Muscle layer of duodenum (tissue), 2 donors: ENCODE results near the gene TRAK1.

Experiments
- H3K27ac ChIP-seq: one replicate; pipeline ENCODE4 v1.7.0; 2013; ENCODE audit warnings: mild to moderate bottlenecking, low read length
- H3K27me3 ChIP-seq: one replicate; pipeline ENCODE4 v1.7.0; 2013; ENCODE audit warnings: low read depth, mild to moderate bottlenecking, control low read depth, low read length
- H3K36me3 ChIP-seq, 2 donors: one replicate each; pipeline ENCODE4 v1.7.0; 2013; ENCODE audit warnings: low read length in 2 of 2, control low read depth in 1 of 2, mild to moderate bottlenecking in 1 of 2; ENCODE audit not compliant: insufficient read depth in 2 of 2, control insufficient read depth in 1 of 2
- H3K4me1 ChIP-seq, 2 donors: one replicate each; pipeline ENCODE4 v1.7.0; 2013; ENCODE audit warnings: low read length in 2 of 2, mild to moderate bottlenecking in 2 of 2, control low read depth in 1 of 2, moderate library complexity in 1 of 2; ENCODE audit not compliant: insufficient read depth in 2 of 2, control insufficient read depth in 1 of 2
- H3K4me3 ChIP-seq, 2 donors: one replicate each; pipeline ENCODE4 v1.7.0; 2013; ENCODE audit warnings: low read length in 2 of 2, low read depth in 1 of 2, mild to moderate bottlenecking in 1 of 2
- H3K9me3 ChIP-seq, 2 donors: one replicate each; pipeline ENCODE4 v1.7.0; 2013; ENCODE audit warnings: low read length in 2 of 2, control low read depth in 1 of 2, mild to moderate bottlenecking in 1 of 2; ENCODE audit not compliant: control insufficient read depth in 1 of 2
- donor health status: healthy.

Gene TRAK1

GRCh38 chr3:42070089-42070488 is 21.1 kb upstream of the TRAK1 start:
- Histone ChIP-seq H3K9me3 (no peaks in the 10 kb centered on the region), H3K4me1 (peaks cover 40 to 76% of the 10 kb centered on the region in 2 donors), H3K27ac (no peak overlapping the region), H3K36me3 (no peaks in the 10 kb centered on the region), H3K4me3 (no peak overlapping the region), H3K27me3 (no peaks in the 10 kb centered on the region)

GRCh38 chr3:42070524-42070923 is 20.6 kb upstream of the TRAK1 start:
- Histone ChIP-seq H3K36me3 (no peaks in the 10 kb centered on the region), H3K27me3 (no peaks in the 10 kb centered on the region), H3K9me3 (no peaks in the 10 kb centered on the region), H3K4me3 (no peak overlapping the region), H3K27ac (peak overlapping the region; percentile 55), H3K4me1 (peaks cover 40 to 76% of the 10 kb centered on the region in 2 donors)

DNA sequence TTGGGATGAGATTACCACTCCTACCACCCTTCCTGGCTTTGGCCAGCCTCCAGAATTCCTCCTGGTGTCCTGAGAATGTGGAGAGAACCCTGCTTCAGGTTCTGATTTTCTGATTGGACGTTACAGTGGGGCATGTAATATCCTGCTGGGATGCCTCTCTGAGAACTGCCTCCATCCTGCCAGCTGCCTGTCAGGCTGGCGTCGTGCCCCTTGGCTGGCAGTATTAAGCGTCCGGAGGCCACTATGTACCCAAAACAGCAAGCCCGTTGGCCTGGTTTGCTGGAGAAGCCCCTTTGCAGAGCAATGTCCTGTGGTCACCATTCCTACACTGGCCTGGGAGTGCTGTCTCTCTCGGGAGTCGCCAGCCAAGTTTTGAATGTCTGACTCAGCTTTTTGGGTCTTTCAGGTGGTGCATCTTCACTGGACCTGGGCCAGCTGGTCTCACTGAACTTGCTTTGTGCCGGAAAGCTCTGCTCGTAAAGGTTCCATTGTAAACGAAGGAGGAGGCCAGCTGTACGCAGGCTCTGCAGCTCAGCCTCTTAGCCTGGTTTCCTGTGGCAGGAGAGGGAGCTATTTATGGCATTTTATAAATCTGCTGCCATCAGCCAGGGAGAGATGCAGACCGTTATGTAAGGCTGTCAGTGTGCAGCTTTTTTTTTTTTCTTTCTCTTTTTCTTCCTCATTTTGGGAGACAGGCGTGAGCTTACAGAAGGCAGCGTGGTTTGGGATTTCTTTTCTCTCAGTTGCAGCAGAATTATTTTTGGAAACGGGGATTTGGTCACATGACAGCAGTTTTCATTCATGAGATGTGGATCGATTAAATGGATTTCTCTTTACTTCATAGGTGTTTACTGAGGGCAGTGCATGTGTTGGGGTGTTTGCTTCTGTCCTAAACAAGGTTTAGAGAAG is 19.0 kb upstream of the TRAK1 start:
- peak overlapping the region; percentile 61 for H3K27ac ChIP-seq
- H3K27me3 ChIP-seq, result no peaks in the 10 kb centered on the region
- peaks cover 29 to 66% of the 10 kb centered on the region in 2 donors for H3K4me1 ChIP-seq
- no peaks in the 10 kb centered on the region for H3K9me3 ChIP-seq
- H3K4me3 ChIP-seq, result peak overlapping the region; percentile 18 to 51
- H3K36me3 ChIP-seq, result no peaks in the 10 kb centered on the region

- H3K27ac ChIP-seq, result peak overlapping the region; percentile 61
- H3K27me3 ChIP-seq, result no peaks in the 10 kb centered on the region
- H3K4me1 ChIP-seq, result peaks cover 29 to 64% of the 10 kb centered on the region in 2 donors
- no peaks in the 10 kb centered on the region for H3K36me3 ChIP-seq
- H3K4me3 ChIP-seq, result peak overlapping the region; percentile 18 to 51
- H3K9me3 ChIP-seq, result no peaks in the 10 kb centered on the region
These were observed 18.3 kb upstream of the TRAK1 start for GRCh38 chr3:42072831-42073301.

GRCh38 chr3:42077785-42078184 is 13.4 kb upstream of the TRAK1 start:
- Histone ChIP-seq H3K27ac (peak overlapping the region; percentile 23), H3K36me3 (no peaks in the 10 kb centered on the region), H3K9me3 (no peaks in the 10 kb centered on the region), H3K4me3 (no peak overlapping the region), H3K4me1 (peaks cover 34 to 43% of the 10 kb centered on the region in 2 donors), H3K27me3 (no peaks in the 10 kb centered on the region)

DNA sequence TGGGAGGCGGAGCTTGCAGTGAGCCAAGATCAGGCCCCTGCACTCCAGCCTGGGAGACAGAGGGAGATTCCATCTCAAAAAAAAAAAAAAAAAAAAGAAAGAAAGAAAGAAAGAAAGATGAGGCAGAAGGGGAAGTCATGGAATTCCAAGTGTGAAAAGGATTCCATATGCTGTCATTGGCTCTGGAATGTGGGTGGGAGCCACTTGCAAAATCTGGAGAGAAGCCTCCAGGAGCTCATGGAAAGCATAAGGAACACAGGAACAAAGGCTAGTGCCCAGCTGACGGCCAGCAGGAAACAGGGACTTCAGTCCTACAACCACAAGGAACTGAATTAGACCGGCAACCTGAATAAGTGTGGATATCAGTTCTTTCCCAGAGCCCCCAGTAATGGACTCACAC is 12.5 kb upstream of the TRAK1 start:
- Histone ChIP-seq H3K27me3 (no peaks in the 10 kb centered on the region), H3K36me3 (no peaks in the 10 kb centered on the region), H3K27ac (no peak overlapping the region), H3K4me3 (no peak overlapping the region), H3K9me3 (no peaks in the 10 kb centered on the region), H3K4me1 (peaks cover 29 to 34% of the 10 kb centered on the region in 2 donors)

DNA sequence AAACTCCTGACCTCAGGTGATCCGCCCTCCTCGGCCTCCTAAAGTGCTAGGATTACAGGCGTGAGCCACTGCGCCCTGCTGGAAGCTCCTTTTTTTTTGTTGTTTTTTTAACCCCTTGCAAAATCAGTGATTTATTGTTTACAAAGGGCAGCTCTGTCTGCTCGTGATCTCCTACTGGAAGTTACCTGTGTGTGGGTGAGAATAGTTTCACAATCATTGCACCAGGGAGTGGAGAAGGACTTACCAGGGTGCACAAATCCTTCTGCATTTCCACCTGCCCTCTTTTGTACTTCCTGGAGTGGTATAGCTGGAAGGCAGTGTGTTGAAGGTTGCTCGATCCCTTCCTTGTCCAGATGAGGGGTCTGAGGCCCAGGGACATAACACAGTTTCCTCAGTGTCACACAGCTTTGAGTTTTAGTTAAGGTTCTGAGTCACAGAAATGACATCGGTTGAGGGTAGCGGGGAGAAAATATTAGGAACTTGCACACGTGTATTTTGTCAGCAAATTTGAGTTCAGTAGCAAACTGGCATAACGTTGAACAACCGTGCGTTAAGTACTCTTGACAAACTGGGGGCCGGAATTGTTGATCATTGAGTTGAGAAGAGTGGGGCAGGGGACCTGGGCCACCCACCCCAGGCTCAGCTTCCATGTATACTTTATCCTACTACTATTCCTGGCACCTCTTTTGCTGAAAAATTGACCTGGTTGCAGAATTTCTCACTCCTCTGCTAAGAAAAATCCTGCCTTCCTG is 11.3 kb upstream of the TRAK1 start:
- Histone ChIP-seq H3K9me3 (no peaks in the 10 kb centered on the region), H3K36me3 (no peaks in the 10 kb centered on the region), H3K4me1 (peaks cover 22 to 29% of the 10 kb centered on the region in 2 donors), H3K4me3 (no peak overlapping the region), H3K27me3 (no peaks in the 10 kb centered on the region), H3K27ac (peak overlapping the region; percentile 82)

- no peaks in the 10 kb centered on the region for H3K36me3 ChIP-seq
- H3K4me3 ChIP-seq, result no peak overlapping the region
- H3K9me3 ChIP-seq, result no peaks in the 10 kb centered on the region
- no peaks in the 10 kb centered on the region for H3K27me3 ChIP-seq
- H3K27ac ChIP-seq, result peak overlapping the region; percentile 82
- H3K4me1 ChIP-seq, result peaks cover 22 to 29% of the 10 kb centered on the region in 2 donors
These were observed 10.7 kb upstream of the TRAK1 start for GRCh38 chr3:42080453-42080872.

DNA sequence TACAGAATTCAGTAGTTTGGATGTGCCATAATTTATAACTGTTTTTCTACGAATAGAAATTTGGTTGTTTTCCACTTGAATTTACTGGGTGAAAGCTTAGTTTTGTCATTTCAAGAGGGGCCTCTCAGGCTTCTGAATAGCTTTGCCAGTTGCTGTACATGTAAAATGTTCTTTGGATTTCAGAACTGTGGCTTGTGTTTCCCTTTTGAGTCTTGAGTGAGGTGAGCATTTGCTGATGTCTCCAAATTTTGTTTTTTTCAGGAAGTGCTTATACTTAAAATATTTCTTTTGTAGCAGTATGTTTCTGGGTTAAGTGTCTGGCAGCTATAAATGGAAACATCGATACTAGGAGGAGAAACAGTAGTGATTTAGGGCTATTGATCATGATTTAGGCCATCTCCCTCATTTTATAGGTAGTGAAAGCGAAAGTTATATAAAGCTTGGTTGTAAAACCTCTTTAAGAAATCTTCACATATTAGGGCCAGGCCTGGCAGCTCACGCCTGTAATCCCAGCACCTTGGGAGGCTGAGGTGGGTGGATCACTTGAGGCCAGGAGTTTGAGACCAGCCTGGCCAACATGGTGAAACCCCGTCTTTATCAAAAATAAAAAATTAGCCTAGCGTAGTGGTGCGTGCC is 9.2 kb upstream of the TRAK1 start:
- Histone ChIP-seq H3K9me3 (no peaks in the 10 kb centered on the region), H3K36me3 (no peaks in the 10 kb centered on the region), H3K4me3 (no peak overlapping the region), H3K27me3 (no peaks in the 10 kb centered on the region), H3K27ac (peak overlapping the region; percentile 82), H3K4me1 (peaks cover 22 to 29% of the 10 kb centered on the region in 2 donors)

DNA sequence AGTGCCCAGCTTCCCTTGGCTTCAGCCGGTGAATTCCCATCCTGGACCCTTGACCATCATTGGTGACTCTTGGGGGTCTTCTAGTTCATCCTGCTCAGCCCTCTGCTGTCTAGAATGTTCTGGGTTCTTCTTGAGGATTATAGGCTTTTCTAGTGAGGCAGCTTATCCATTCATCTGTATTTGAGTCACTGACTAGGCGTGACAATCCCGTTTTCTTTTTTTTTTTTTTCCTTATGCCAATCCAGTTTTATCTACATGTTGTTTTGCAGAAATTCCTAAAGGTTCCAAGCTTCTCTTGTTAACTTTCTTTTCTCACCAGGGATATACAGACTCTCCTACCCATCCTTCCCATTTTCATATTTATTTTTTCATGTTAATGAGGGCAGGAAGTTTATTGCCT is 6.6 kb upstream of the TRAK1 start:
- H3K4me3 ChIP-seq, result no peak overlapping the region
- H3K9me3 ChIP-seq, result no peaks in the 10 kb centered on the region
- peaks cover 20 to 28% of the 10 kb centered on the region in 2 donors for H3K4me1 ChIP-seq
- peaks cover 13 to 15% of the 10 kb centered on the region in 2 donors for H3K36me3 ChIP-seq
- no peak overlapping the region for H3K27ac ChIP-seq
- no peaks in the 10 kb centered on the region for H3K27me3 ChIP-seq
